Esophagus squamous epithelium (tissue), 4 donors: ENCODE measurements around the gene ADARB2.

Experiments
- CTCF ChIP-seq, 6 experiments: fragments of 450-650 bp in 4 of 6; fragments of 200-600 bp in 2 of 6; sonication (generic) in 2 of 6; IDR thresholded peaks; one replicate each; pipeline ENCODE4 v1.5.1; 2016 to 2019; ENCODE audit warnings: antibody characterized with exemption in 6 of 6, mild to moderate bottlenecking in 4 of 6, moderate library complexity in 4 of 6
- POLR2A ChIP-seq, 4 donors: fragments of 450-650 bp; IDR thresholded peaks; one replicate each; pipeline ENCODE4 v1.6.1; 2017; ENCODE audit warnings: antibody characterized with exemption in 4 of 4, mild to moderate bottlenecking in 4 of 4, moderate library complexity in 3 of 4

GRCh38 chr10:1542941-1543340 lies 194.4 kb downstream of the ADARB2 start:
- TF ChIP-seq CTCF (IDR thresholded peaks at IDR 0.05) = no peak
- TF ChIP-seq POLR2A (IDR thresholded peaks at IDR 0.05) = no peak
